Body of pancreas (tissue), 4 donors: ENCODE measurements around the gene SLC7A8. TPM values are rescaled to one million over a fixed set of nuclear protein-coding genes. Genes with fewer than 3 reads are reported as not detected.

ENCODE experiments used
- ATAC-seq: fragments of 150-250 bp; one replicate; pipeline ENCODE4 v1.9.1; 2016
- DNase-seq, 4 donors: peaks; one replicate each; pipeline ENCODE4 v3.0.0-alpha.2; 2019
- H3K27ac ChIP-seq, 4 donors: fragments of 200-600 bp; sonication (generic); 1 replicate in 3 of 4; 2 replicates in 1 of 4; pipeline versions ENCODE4 v1.5.1 to v1.6.1; 2016 to 2019; ENCODE audit warnings: mild to moderate bottlenecking in 1 of 4, mixed read lengths in 1 of 4, moderate library complexity in 1 of 4
- H3K27me3 ChIP-seq, 2 donors: fragments of 200-600 bp; sonication (generic); one replicate each; pipeline ENCODE4 v1.6.0; 2016; ENCODE audit warnings: mild to moderate bottlenecking in 1 of 2
- H3K36me3 ChIP-seq, 2 donors: fragments of 200-600 bp; sonication (generic); replicated peaks in 1 of 2; 2 replicates each; pipeline ENCODE4 v1.5.1; 2016; ENCODE audit warnings: low read depth in 2 of 2; ENCODE audit not compliant: insufficient read depth in 1 of 2
- H3K4me1 ChIP-seq: fragments of 200-600 bp; sonication (generic); one replicate; pipeline ENCODE4 v1.6.0; 2016
- H3K4me3 ChIP-seq, 2 donors: fragments of 200-600 bp; sonication (generic); 1 replicate in 1 of 2; 2 replicates in 1 of 2; pipeline ENCODE4 v1.5.1; 2016 to 2019
- H3K9me3 ChIP-seq, 3 donors: fragments of 200-600 bp; sonication (generic); 1 replicate in 2 of 3; 2 replicates in 1 of 3; pipeline ENCODE4 v1.5.1; 2016
- CTCF ChIP-seq, 7 experiments: fragments of 450-650 bp in 4 of 7; fragments of 200-600 bp in 3 of 7; sonication (generic) in 3 of 7; IDR thresholded peaks; one replicate each; pipeline ENCODE4 v1.5.1; 2016 to 2019; ENCODE audit warnings: antibody characterized with exemption in 7 of 7
- POLR2A ChIP-seq, 3 donors: fragments of 450-650 bp; IDR thresholded peaks; one replicate each; pipeline ENCODE4 v1.6.1; 2016; ENCODE audit warnings: antibody characterized with exemption in 3 of 3, mild to moderate bottlenecking in 2 of 3
- WGBS, 2 donors: methylation state at CpG; one replicate each; pipeline ENCODE4 v1.1.5; 2017; 5-methylcytosine and 5-hydroxymethylcytosine counted together
- intact Hi-C: fragments of 100-400 bp; cut with DNase I; formaldehyde crosslinking; loops from one replicate; pipeline ENCODE4 v1.15.1; 2023
- total RNA-seq, 2 donors: library from RNA; depleted of rRNA; stranded (reverse); fragments of >200 nt; gene quantifications; one replicate each; pipeline ENCODE4 v1.1.0, GENCODE V29; 2016

Gene SLC7A8
- total RNA-seq, 2 donors from 2014 or later: 17.8 to 18.2 TPM

GRCh38 chr14:23217032-23218020 lies 33.9 kb upstream of the SLC7A8 start:
- Histone ChIP-seq H3K9me3 (no peaks in the 10 kb centered on the region), H3K27me3 (no peaks in the 10 kb centered on the region), H3K27ac (no peak overlapping the region), H3K4me1 (no peaks in the 10 kb centered on the region), H3K4me3 (no peak overlapping the region), H3K36me3 (no peaks in the 10 kb centered on the region)
- no peak for TF ChIP-seq POLR2A (IDR thresholded peaks at IDR 0.05)
- TF ChIP-seq CTCF (IDR thresholded peaks at IDR 0.05): no peak
- intact Hi-C loops: no loop called here
- no peak for ATAC-seq
- no peak for DNase-seq
- 89 to 92% methylated on average over 6 of the region's 6 CpGs for WGBS, 2 donors

GRCh38 chr14:23215421-23215820 lies 32.0 kb upstream of the SLC7A8 start:
- no peaks in the 10 kb centered on the region for H3K27me3 ChIP-seq
- TF ChIP-seq POLR2A (IDR thresholded peaks at IDR 0.05) (no peak), CTCF (IDR thresholded peaks at IDR 0.05) (no peak)
- intact Hi-C loops: no loop called here
- H3K36me3 ChIP-seq: no peaks in the 10 kb centered on the region
- no peak overlapping the region for H3K27ac ChIP-seq
- ATAC-seq (no peak), DNase-seq (no peak)
- no peaks in the 10 kb centered on the region for H3K9me3 ChIP-seq
- 83 to 87% methylated on average over 1 of the region's 1 CpG for WGBS, 2 donors
- H3K4me1 ChIP-seq: no peaks in the 10 kb centered on the region
- H3K4me3 ChIP-seq: no peak overlapping the region

- ATAC-seq (no peak), DNase-seq (no peak)
- H3K9me3 ChIP-seq: no peaks in the 10 kb centered on the region
- H3K27ac ChIP-seq: no peak overlapping the region
- no peaks in the 10 kb centered on the region for H3K36me3 ChIP-seq
- whole genome bisulfite sequencing, 2 donors: 85 to 86% methylated on average over 7 of the region's 7 CpGs
- no peaks in the 10 kb centered on the region for H3K4me1 ChIP-seq
- no peak for TF ChIP-seq POLR2A (IDR thresholded peaks at IDR 0.05)
- TF ChIP-seq CTCF (IDR thresholded peaks at IDR 0.05): no peak
- intact Hi-C loops: no loop called here
- H3K4me3 ChIP-seq: no peak overlapping the region
- no peaks in the 10 kb centered on the region for H3K27me3 ChIP-seq
Observed at GRCh38 chr14:23209651-23210423, 26.4 kb upstream of the SLC7A8 start.

GRCh38 chr14:23208324-23208723 lies 24.9 kb upstream of the SLC7A8 start:
- H3K4me1 ChIP-seq: no peaks in the 10 kb centered on the region
- intact Hi-C loops: no loop called here
- H3K27ac ChIP-seq: no peak overlapping the region
- H3K9me3 ChIP-seq: no peaks in the 10 kb centered on the region
- TF ChIP-seq CTCF (IDR thresholded peaks at IDR 0.05): no peak
- TF ChIP-seq POLR2A (IDR thresholded peaks at IDR 0.05): no peak
- ATAC-seq (no peak), DNase-seq (no peak)
- no peak overlapping the region for H3K4me3 ChIP-seq
- H3K27me3 ChIP-seq: no peaks in the 10 kb centered on the region
- H3K36me3 ChIP-seq: no peaks in the 10 kb centered on the region
